DND-41 (cell line): ENCODE data around the gene NELFA.
"Not testable (repeated sequence)": the region's sequence is repeated elsewhere in the genome, so short reads cannot be mapped to it uniquely, and the experiment has no call there.

Experiments
- ATAC-seq: fragments of 200-7000 bp; cut with Tn5 transposase; 3 replicates; pipeline ENCODE4 v1.9.1; 2021; ENCODE audit warnings: low read depth; ENCODE audit not compliant: insufficient read depth
- DNase-seq: peaks from one replicate; pipeline ENCODE4 v3.0.0-alpha.2; 2020
- H2AFZ ChIP-seq: 2 replicates; pipeline ENCODE4 v1.6.0; 2012; ENCODE audit warnings: low read depth, low read length
- H3K27ac ChIP-seq: 2 replicates; pipeline ENCODE4 v1.5.1; 2012; ENCODE audit warnings: low read length, inconsistent platforms
- H3K27me3 ChIP-seq: fragments of 200-600 bp; sonication (generic); 2 replicates; pipeline ENCODE4 v1.6.0; 2012; ENCODE audit warnings: low read length, mild to moderate bottlenecking, inconsistent platforms; ENCODE audit not compliant: insufficient read depth, poor library complexity
- H3K36me3 ChIP-seq: 2 replicates; pipeline ENCODE4 v1.5.1; 2012; ENCODE audit warnings: low read length, inconsistent platforms; ENCODE audit not compliant: insufficient read depth
- H3K4me1 ChIP-seq: 2 replicates; pipeline ENCODE4 v1.5.1; 2012; ENCODE audit warnings: mild to moderate bottlenecking, low read length; ENCODE audit not compliant: insufficient read depth
- H3K4me2 ChIP-seq: 2 replicates; pipeline ENCODE4 v1.6.0; 2012; ENCODE audit warnings: mild to moderate bottlenecking, moderate library complexity, low read length, inconsistent platforms; ENCODE audit not compliant: insufficient read depth
- H3K4me3 ChIP-seq, 2 experiments: fragments of 200-600 bp in 1 of 2; shearing (Covaris generic) in 1 of 2; 2 replicates each; pipeline ENCODE4 v1.5.1; 2012 to 2016; ENCODE audit warnings: inconsistent platforms in 2 of 2, low read length in 2 of 2, mild to moderate bottlenecking in 2 of 2, low read depth in 1 of 2, moderate library complexity in 1 of 2
- H3K79me2 ChIP-seq: 2 replicates; pipeline ENCODE4 v1.6.0; 2012; ENCODE audit warnings: low read length, inconsistent platforms; ENCODE audit not compliant: insufficient read depth
- H3K9ac ChIP-seq: 2 replicates; pipeline ENCODE4 v1.6.0; 2012; ENCODE audit warnings: low read depth, mild to moderate bottlenecking, inconsistent platforms, low read length, moderate library complexity
- H3K9me3 ChIP-seq: 2 replicates; pipeline ENCODE4 v1.5.1; 2012; ENCODE audit warnings: low read length, moderate library complexity, mild to moderate bottlenecking, inconsistent platforms; ENCODE audit not compliant: insufficient read depth, severe bottlenecking
- H4K20me1 ChIP-seq: 2 replicates; pipeline ENCODE4 v1.6.0; 2012; ENCODE audit warnings: low read length; ENCODE audit not compliant: insufficient read depth
- EZH2 ChIP-seq: IDR thresholded peaks from 3 replicates; pipeline ENCODE4 v1.6.1; 2012; ENCODE audit warnings: borderline replicate concordance, low read depth, mild to moderate bottlenecking, moderate library complexity, low read length, inconsistent platforms; ENCODE audit not compliant: severe bottlenecking
- TF ChIP-seq, protein P1 (sequence below): IDR thresholded peaks from 2 replicates; pipeline ENCODE4 v1.5.1; 2012; ENCODE audit warnings: borderline replicate concordance, low read length, moderate library complexity, mild to moderate bottlenecking; ENCODE audit not compliant: poor library complexity, severe bottlenecking; ENCODE audit errors: extremely low read depth

NELFA gene

DNA sequence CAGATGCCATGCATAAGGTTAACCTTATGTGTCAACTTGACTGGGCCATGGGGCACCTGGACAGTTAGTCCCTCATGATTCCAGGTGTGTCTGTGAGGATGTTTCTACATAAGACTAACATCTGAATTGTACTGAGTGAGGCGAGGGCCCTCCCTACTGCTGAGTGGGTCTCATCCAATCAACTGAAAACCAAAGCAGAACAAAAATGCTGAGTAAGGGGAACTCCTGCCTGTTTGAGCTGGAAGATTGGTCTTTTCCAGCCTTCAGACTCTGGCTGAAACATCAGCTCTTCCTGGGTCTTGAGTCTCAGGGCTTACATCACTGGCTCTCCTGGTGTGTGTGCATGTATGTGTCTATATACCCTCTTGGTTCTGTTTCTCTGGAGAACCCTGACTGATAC lies 13.8 kb downstream of the NELFA start:
- no peak overlapping the region for H2AFZ ChIP-seq
- no peaks in the 10 kb centered on the region for H3K9me3 ChIP-seq
- no peaks in the 10 kb centered on the region for H3K27me3 ChIP-seq
- no peak for TF ChIP-seq EZH2
- TF ChIP-seq, protein P1, sequence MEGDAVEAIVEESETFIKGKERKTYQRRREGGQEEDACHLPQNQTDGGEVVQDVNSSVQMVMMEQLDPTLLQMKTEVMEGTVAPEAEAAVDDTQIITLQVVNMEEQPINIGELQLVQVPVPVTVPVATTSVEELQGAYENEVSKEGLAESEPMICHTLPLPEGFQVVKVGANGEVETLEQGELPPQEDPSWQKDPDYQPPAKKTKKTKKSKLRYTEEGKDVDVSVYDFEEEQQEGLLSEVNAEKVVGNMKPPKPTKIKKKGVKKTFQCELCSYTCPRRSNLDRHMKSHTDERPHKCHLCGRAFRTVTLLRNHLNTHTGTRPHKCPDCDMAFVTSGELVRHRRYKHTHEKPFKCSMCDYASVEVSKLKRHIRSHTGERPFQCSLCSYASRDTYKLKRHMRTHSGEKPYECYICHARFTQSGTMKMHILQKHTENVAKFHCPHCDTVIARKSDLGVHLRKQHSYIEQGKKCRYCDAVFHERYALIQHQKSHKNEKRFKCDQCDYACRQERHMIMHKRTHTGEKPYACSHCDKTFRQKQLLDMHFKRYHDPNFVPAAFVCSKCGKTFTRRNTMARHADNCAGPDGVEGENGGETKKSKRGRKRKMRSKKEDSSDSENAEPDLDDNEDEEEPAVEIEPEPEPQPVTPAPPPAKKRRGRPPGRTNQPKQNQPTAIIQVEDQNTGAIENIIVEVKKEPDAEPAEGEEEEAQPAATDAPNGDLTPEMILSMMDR = no peak
- no peak overlapping the region for H3K4me2 ChIP-seq
- no peaks in the 10 kb centered on the region for H3K4me1 ChIP-seq
- H3K36me3 ChIP-seq = peaks cover 63% of the 10 kb centered on the region
- peaks cover 82% of the 10 kb centered on the region for H4K20me1 ChIP-seq
- H3K27ac ChIP-seq = no peak overlapping the region
- no peak for ATAC-seq
- peaks cover 99% of the 10 kb centered on the region for H3K79me2 ChIP-seq
- no peak for DNase-seq
- H3K4me3 ChIP-seq = no peak overlapping the region
- no peak overlapping the region for H3K9ac ChIP-seq

DNA sequence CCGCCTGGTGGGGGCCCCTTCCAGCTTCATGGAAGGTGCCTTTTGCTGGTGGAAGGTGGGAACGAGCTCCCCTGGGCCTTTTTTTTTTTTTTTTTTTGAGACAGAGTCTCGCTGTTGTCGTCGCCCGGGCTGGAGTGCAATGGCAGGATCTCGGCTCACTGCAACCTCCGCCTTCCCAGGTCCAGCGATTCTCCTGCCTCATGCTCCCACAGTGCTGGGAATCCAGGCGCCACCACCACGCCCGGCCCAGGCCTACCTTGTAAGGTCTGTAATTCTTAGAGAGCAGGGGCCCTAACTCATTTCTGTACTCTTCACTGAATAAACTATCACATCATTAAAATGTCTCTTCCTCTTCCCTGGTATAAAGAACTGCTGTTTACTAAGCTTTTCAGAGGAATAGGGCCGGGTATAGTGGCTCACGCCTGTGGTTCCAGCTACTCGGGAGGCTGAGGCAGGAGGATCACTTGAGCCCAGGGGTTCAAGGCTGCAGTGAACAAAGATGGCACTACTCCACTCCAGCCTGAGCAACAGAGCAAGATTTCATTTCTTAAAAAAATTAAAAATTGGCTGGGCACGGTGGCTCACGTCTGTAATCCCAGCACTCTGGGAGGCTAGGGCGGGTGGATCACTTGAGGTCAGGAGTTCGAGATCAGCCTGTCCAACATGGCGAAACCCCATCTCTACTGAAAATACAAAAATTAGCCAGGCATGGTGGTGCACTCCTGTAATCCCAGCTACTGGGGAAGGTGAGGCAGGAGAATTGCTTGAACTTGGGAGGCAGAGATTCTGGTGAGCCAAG lies 14.9 kb downstream of the NELFA start:
- ATAC-seq, H3K4me3 ChIP-seq, H3K9me3 ChIP-seq, H2AFZ ChIP-seq, H3K4me1 ChIP-seq, H3K4me2 ChIP-seq, H3K27ac ChIP-seq, H3K9ac ChIP-seq, DNase-seq, H3K27me3 ChIP-seq: not testable (repeated sequence)
- peaks cover 67% of the 10 kb centered on the region for H3K36me3 ChIP-seq
- H4K20me1 ChIP-seq = peaks cover 82% of the 10 kb centered on the region
- H3K79me2 ChIP-seq = peaks cover 94% of the 10 kb centered on the region

DNA sequence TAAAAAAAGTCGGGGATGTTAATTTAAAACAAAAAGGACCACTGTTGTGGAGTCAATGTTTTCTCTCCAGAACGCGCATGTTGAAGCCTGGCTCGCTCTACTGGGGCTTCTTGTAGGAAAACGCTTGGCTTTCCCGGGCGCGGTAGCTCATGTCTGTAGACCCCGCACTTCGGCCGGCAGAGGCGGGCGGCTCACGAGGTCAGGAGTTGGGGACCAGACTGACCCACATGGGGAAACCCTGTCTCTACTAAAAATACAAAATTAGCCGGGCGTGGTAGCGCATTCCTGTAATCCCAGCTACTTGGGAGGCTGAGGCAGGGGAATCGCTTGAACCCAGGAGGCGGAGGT lies 15.6 kb downstream of the NELFA start:
- H3K79me2 ChIP-seq = peaks cover 86% of the 10 kb centered on the region
- no peaks in the 10 kb centered on the region for H3K27me3 ChIP-seq
- H2AFZ ChIP-seq = no peak overlapping the region
- ATAC-seq = no peak
- no peak overlapping the region for H3K27ac ChIP-seq
- no peaks in the 10 kb centered on the region for H3K9me3 ChIP-seq
- H3K4me3 ChIP-seq = no peak overlapping the region
- peaks cover 79% of the 10 kb centered on the region for H4K20me1 ChIP-seq
- no peak overlapping the region for H3K9ac ChIP-seq
- peaks cover 67% of the 10 kb centered on the region for H3K36me3 ChIP-seq
- no peak overlapping the region for H3K4me2 ChIP-seq
- no peaks in the 10 kb centered on the region for H3K4me1 ChIP-seq
- TF ChIP-seq EZH2 = no peak
- TF ChIP-seq, protein P1 = no peak
- no peak for DNase-seq

DNA sequence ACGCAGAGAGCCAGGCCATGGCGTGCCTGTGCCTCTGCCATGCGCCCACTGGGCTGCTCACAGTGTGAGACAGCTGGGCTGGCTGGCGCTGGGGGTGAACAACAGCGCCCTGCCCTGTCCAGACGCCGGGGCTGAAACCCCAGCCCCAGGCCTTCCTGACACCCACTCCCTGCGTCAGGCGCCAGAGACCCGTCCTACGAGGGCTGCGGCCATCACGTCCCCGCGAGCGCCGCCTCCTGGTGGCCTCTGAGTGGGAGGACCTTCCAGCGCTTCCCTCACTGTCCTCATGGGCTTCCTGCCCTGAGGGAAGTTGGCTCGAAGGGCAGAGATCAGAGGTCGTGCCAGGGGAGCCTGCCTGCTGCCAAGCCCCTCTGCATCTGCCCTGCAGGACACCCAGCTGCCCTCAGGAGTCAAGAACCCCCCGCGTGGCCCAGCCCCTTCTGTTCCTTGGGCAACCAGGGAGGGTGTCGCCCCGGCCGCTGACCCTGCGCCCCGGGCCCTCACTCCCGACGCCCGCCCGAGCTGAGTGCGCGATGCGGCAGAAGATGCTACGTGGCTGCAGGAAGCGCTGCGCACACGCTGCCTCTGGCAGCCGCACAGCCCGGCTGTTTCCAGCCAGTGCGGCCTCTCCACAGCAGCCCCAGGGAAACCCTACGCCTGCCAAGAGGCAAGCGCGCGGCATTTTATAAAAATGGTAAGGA lies 16.2 kb downstream of the NELFA start:
- peaks cover 81% of the 10 kb centered on the region for H3K79me2 ChIP-seq
- H2AFZ ChIP-seq = no peak overlapping the region
- ATAC-seq = no peak
- H3K27me3 ChIP-seq = no peaks in the 10 kb centered on the region
- H3K36me3 ChIP-seq = peaks cover 68% of the 10 kb centered on the region
- TF ChIP-seq, protein P1 = no peak
- TF ChIP-seq EZH2 = no peak
- DNase-seq = no peak
- H3K27ac ChIP-seq = no peak overlapping the region
- H3K9me3 ChIP-seq = no peaks in the 10 kb centered on the region
- H3K9ac ChIP-seq = no peak overlapping the region
- no peaks in the 10 kb centered on the region for H3K4me1 ChIP-seq
- H4K20me1 ChIP-seq = peaks cover 79% of the 10 kb centered on the region
- no peak overlapping the region for H3K4me2 ChIP-seq
- H3K4me3 ChIP-seq = no peak overlapping the region
